Heart right ventricle (tissue), 16 donors: ENCODE data around the gene UROS. TPM values are rescaled to one million over a fixed set of nuclear protein-coding genes. Genes with fewer than 3 reads are reported as not detected.
A peak's percentile ranks its signal among the peaks of the same experiment; 100 is the strongest.

Source experiments
- ATAC-seq, 8 donors: fragments of 200-7000 bp; cut with Tn5 transposase; one replicate each; pipeline ENCODE4 v1.9.1; 2020; ENCODE audit warnings: mild to moderate bottlenecking in 8 of 8, moderate library complexity in 8 of 8, moderate number of reproducible peaks in 1 of 8
- DNase-seq, 2 donors: peaks; one replicate each; pipeline ENCODE4 v3.0.0-alpha.2; 2020
- H3K27ac ChIP-seq, 10 donors: fragments of 200-600 bp; sonication (generic) in 2 of 10; one replicate each; pipeline versions ENCODE4 v1.5.0 to v1.8.0; 2020 to 2022; ENCODE audit warnings: mild to moderate bottlenecking in 3 of 10
- H3K27me3 ChIP-seq, 7 donors: fragments of 200-600 bp; one replicate each; pipeline ENCODE4 v1.8.0; 2021 to 2022; ENCODE audit warnings: mild to moderate bottlenecking in 2 of 7
- H3K36me3 ChIP-seq, 9 donors: fragments of 200-600 bp; sonication (generic) in 1 of 9; one replicate each; pipeline versions ENCODE4 v1.5.0 to v1.8.0; 2020 to 2022; ENCODE audit warnings: mild to moderate bottlenecking in 2 of 9
- H3K4me1 ChIP-seq, 9 donors: fragments of 200-600 bp; sonication (generic) in 1 of 9; one replicate each; pipeline versions ENCODE4 v1.5.0 to v1.8.0; 2020 to 2022; ENCODE audit warnings: mild to moderate bottlenecking in 4 of 9
- H3K4me3 ChIP-seq, 10 donors: fragments of 200-600 bp; sonication (generic) in 2 of 10; one replicate each; pipeline versions ENCODE4 v1.5.0 to v1.8.0; 2020 to 2022; ENCODE audit warnings: mild to moderate bottlenecking in 7 of 10, moderate library complexity in 2 of 10
- H3K9me3 ChIP-seq, 11 donors: fragments of 200-600 bp in 10 of 11; sonication (generic) in 2 of 11; one replicate each; pipeline versions ENCODE4 v1.5.0 to v1.8.0; 2013 to 2022; ENCODE audit warnings: mild to moderate bottlenecking in 2 of 11, control low read depth in 1 of 11, moderate library complexity in 1 of 11
- CTCF ChIP-seq, 9 donors: fragments of 200-600 bp; sonication (generic) in 2 of 9; IDR thresholded peaks; one replicate each; pipeline versions ENCODE4 v1.5.0 to v1.8.0; 2021 to 2022; ENCODE audit warnings: antibody characterized with exemption in 9 of 9, mild to moderate bottlenecking in 5 of 9, moderate library complexity in 1 of 9
- WGBS, 2 donors: extraction: QIAGEN DNeasy Blood & Tissue Kit; methylation state at CpG; one replicate each; pipeline ENCODE4 v1.1.7; 2013; ENCODE audit warnings: inconsistent platforms in 1 of 2; 5-methylcytosine and 5-hydroxymethylcytosine counted together
- intact Hi-C, 10 donors: fragments of 100-400 bp; cut with DNase I; formaldehyde crosslinking; loops; one replicate each; pipeline versions ENCODE4 v1.11.1 to v1.14.2; 2022
- polyA plus RNA-seq, 2 donors: library from polyadenylated mRNA; stranded (reverse); fragments of 200-250 nt; gene quantifications; one replicate each; pipeline ENCODE4 v1.2.3, GENCODE V29; 2013
- total RNA-seq, 10 donors: library from RNA; stranded (reverse); fragmentation: NEBNext Ultra II Directional in 3 of 10; extraction: Animal tissue kit (Norgen Biotek cat#: 25700) in 3 of 10; gene quantifications; one replicate each; pipeline versions ENCODE4 v1.2.1 to v1.2.4, GENCODE V29; 2021 to 2023
- donor health status: Arrhythmogenic right ventricular cardiomyopathy.
- donor health status: ischemic (EF 13 %, LVEDD 7.1; RV severe dilation, severe dysfunction).
- donor health status: healthy with polysubstance abuse.
- donor health status: DM: no; HTN: yes; CAD: no.
- donor health status: DM: no; HTN: no; CAD: no.
- donor health status: ischemic (EF 25% LVEDD 6.9; RV normal size, moderate dysfunction).
- donor health status: ischemic (EF 25% LVEDD 5.7; RV mildly dilated, moderate dysfunction).
- donor health status: healthy.
- donor health status: DM: yes; HTN: yes; CAD: no.
- donor health status: Ischemic cardiomyopathy.
- donor health status: ischemic (EF 35%, LVEDD 5.7; RV mildly dilated, moderate dysfunction).
- donor health status: nonischemic (EF 11% LVEDD 7.7; RV severe dilation, severe dysfunction).
- donor health status: DM: yes; HTN: yes; CAD: no.
- donor health status: PGD.
- donor health status: ischemic (EF 29% LVEDD 5.4; RV normal size, mild dysfunction).
- donor health status: nonischemic (EF 23%, LVEDD 6.1; RV moderate dilation, normal function).

Gene UROS
- total and polyA plus RNA-seq, 12 donors: 42.5 to 84.3 (median 70.8) TPM

- intact Hi-C loops: loop anchor here in 1 of 10 donors (10.0 kb wide), 1 partner anchor 99 kb away; no protein-coding TSS in a partner anchor
- WGBS, 2 donors: 87 to 89% methylated on average over 9 of the region's 9 CpGs
- no peak for ATAC-seq
- no peak overlapping the region for H3K4me3 ChIP-seq
- H3K27ac ChIP-seq: peak overlapping the region in 1 of 10 donors; percentile 20
- peaks cover 0 to 25% (median 17%) of the 10 kb centered on the region in 9 donors for H3K4me1 ChIP-seq
- no peaks in the 10 kb centered on the region for H3K27me3 ChIP-seq
- H3K9me3 ChIP-seq: no peaks in the 10 kb centered on the region
- DNase-seq: no peak
- peaks cover 0 to 95% (median 30%) of the 10 kb centered on the region in 9 donors for H3K36me3 ChIP-seq
- TF ChIP-seq CTCF (IDR thresholded peaks at IDR 0.05): no peak
Observed at GRCh38 chr10:125843603-125844329, 20.7 kb upstream of the UROS start.

GRCh38 chr10:125840955-125841354 lies 17.9 kb upstream of the UROS start:
- peaks cover 0 to 17% (median 14%) of the 10 kb centered on the region in 9 donors for H3K4me1 ChIP-seq
- DNase-seq: no peak
- intact Hi-C loops: loop anchor here in 1 of 10 donors (10.0 kb wide), 1 partner anchor 96 kb away; no protein-coding TSS in a partner anchor
- 92 to 93% methylated on average over 3 of the region's 3 CpGs for WGBS, 2 donors
- no peak for TF ChIP-seq CTCF (IDR thresholded peaks at IDR 0.05)
- H3K9me3 ChIP-seq: no peaks in the 10 kb centered on the region
- no peaks in the 10 kb centered on the region for H3K27me3 ChIP-seq
- H3K4me3 ChIP-seq: no peak overlapping the region
- H3K27ac ChIP-seq: no peak overlapping the region
- ATAC-seq: no peak
- H3K36me3 ChIP-seq: peaks cover 0 to 96% (median 53%) of the 10 kb centered on the region in 9 donors

- no peak for DNase-seq
- Histone ChIP-seq H3K4me3 (no peak overlapping the region), H3K36me3 (peaks cover 0 to 96% (median 54%) of the 10 kb centered on the region in 9 donors), H3K27ac (no peak overlapping the region), H3K4me1 (peaks cover 0 to 17% (median 14%) of the 10 kb centered on the region in 9 donors), H3K9me3 (no peaks in the 10 kb centered on the region), H3K27me3 (no peaks in the 10 kb centered on the region)
- intact Hi-C loops: loop anchor here in 1 of 10 donors (10.0 kb wide), 1 partner anchor 96 kb away; no protein-coding TSS in a partner anchor
- no peak for TF ChIP-seq CTCF (IDR thresholded peaks at IDR 0.05)
- WGBS, 2 donors: 92 to 93% methylated on average over 9 of the region's 9 CpGs
- ATAC-seq: no peak
Observed at GRCh38 chr10:125840406-125840805, 17.3 kb upstream of the UROS start.

- intact Hi-C loops: no loop called here
- ATAC-seq: peak in 1 of 8 donors; percentile 18
- DNase-seq: no peak
- no peak overlapping the region for H3K4me3 ChIP-seq
- no peaks in the 10 kb centered on the region for H3K27me3 ChIP-seq
- no peak overlapping the region for H3K27ac ChIP-seq
- H3K36me3 ChIP-seq: peaks cover 0 to 100% (median 63%) of the 10 kb centered on the region in 9 donors
- no peak for TF ChIP-seq CTCF (IDR thresholded peaks at IDR 0.05)
- H3K9me3 ChIP-seq: no peaks in the 10 kb centered on the region
- WGBS, 2 donors: 82 to 89% methylated on average over 9 of the region's 9 CpGs
- peaks cover 0 to 5% (median under 1%) of the 10 kb centered on the region in 9 donors for H3K4me1 ChIP-seq
Observed at GRCh38 chr10:125838802-125839575, 15.9 kb upstream of the UROS start.
